ENCODE data around the gene IFI27L2.
"Not testable (repeated sequence)": the region's sequence is repeated elsewhere in the genome, so short reads cannot be mapped to it uniquely, and the experiment has no call there.

The IFI27L2 gene

DNA sequence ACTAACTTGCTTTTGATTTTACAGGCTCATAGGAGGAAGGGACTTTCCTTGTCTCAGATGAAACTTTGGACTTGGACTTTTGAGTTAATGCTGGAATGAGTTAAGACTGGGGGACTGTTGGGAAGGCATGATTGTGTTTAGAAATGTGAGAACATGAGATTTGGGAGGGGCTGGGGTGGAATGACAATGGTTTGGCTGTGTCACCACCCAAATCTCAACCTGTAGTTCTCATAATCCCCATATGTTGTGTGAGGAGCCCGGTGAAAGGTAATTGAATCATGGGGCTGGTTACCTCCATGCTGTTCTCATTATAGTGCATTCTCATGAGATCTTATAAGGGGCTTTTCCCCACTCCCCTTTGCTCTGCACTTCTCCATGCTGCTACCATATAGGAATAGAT lies 26.7 kb upstream of the IFI27L2 start:
- not testable (repeated sequence) for DNase-seq

DNA sequence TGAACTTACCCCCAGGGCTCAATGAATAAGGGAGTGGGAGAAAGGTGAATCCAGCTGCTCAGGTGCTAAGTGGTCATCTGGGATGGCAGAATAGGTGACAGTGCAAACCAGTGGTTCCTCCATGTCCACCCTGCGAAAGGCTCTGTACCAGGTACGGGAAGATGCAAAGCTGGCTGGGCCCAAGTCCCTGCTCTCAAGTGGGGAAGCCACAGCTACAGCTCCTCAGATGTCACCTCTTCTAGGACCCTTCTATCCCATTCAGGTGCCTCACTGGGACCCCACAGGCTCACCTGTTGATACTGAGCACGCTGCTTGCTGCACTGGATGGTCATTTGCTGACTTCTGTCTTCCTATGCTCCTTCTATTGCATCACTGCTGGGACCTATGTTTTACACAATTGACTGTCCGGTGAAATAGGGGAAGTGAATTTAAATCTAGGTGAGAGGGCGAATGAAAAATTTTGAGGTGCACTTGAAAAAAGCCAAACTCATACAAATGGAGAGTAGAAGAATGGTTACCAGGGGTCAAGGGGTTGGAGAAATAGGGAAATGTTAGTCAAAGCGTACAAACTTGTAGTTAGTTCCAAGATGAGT lies 24.4 kb upstream of the IFI27L2 start:
- DNase-seq: no peak

DNA sequence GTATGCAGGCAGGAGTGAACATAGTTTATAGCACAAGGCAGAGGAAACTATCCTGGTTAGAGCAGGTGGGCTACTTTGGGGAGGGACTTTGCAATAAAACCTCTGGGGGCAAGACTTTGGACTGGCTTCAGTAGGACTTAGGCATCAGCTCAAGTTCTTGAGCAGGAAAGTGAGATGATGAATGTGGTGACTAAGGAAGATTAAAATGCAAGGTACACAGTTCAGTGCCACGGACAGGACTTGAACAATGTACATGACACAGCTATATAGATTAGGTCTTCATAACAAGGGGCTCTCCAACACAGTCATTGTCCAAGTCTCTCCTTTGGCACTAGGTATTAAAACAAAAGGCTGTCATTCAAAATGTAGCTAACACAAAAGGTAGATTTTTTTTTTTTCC lies 23.3 kb upstream of the IFI27L2 start:
- DNase-seq: no peak

DNA sequence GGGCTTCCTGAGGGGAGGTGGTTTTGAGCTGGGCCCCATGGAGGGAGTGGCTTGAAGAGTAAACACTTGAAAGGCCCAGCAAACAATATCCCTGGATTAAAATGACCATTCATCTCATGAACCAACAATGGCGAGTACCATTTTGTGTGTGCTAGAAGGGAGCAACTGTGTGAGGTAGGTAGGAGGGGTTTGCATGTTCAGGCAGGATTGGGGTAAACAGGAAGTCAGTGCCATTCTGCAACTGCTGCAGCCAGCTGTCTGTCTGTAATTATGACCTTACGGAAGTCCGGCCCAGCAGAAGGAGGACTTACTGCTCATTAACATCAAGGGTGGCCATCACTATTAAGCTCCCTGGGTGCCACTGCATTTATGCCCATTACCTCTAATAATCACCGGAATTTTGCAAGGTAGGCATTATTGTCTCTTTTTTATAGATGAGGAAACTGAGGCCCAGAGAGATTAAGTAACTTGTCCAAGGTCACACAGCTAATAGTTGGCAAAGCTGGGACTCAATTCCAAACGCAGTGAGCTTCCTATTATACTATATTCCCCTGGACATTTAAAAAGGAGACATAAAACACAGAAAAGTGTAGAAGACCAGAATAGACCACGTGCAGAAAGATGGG lies 16.6 kb upstream of the IFI27L2 start:
- no peak for DNase-seq

DNA sequence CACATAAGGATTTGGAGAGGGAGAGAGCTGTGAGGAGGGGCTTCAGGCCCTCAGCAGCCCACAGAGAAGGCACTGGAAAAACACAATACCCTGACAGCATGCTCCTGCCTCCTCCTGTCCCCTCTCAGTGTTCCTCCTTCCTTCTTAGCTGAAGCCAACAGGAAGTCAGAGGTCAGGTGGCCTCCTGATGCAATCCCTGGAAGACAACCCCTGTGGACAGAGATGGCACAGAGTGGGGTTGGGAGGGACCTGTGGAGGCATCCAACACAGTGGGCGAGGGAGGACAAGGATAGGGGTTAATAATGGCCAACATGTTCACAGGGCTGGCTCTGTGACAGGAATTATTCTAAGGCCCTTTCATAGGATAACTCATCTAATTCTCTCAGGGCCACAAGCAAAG lies 15.4 kb upstream of the IFI27L2 start:
- DNase-seq: no peak

DNA sequence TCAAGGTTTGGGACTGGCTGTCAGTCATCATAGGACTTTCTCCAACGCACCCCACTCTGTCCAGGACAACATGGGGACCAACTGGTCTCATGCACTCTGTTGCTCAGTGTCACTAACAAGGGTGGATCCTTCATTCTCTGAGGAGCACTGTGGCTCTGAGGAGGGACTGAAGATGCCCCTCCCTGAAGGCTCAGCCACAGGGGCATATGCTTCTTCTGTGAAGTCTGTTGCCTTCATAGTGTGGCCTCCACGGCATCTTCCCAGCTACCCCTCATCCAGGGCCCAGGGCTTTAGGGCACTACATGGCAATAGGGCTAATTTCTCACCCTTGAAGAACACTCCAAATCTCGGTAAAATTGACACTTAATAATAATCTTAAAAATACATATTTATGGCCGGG lies 14.3 kb upstream of the IFI27L2 start:
- DNase-seq: no peak

DNA sequence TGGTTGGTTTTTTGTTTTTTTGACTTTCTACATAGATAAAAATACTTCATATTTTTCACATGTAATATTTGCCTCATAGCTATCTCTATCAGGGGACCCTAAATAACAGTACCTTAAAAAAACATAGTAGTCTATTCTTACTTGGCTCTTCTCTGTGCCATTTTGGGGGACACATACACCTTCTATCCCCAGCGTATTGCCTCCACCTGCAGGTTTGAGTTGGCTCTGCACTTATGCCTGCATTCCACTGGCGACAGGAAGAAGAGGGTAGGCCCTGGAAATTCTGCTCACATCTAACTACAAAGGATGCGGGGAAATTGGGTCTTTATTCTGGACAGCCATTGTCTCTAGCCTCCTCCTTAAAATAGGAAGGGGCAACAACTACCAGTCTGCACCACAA lies 13.8 kb upstream of the IFI27L2 start:
- no peak for DNase-seq

DNA sequence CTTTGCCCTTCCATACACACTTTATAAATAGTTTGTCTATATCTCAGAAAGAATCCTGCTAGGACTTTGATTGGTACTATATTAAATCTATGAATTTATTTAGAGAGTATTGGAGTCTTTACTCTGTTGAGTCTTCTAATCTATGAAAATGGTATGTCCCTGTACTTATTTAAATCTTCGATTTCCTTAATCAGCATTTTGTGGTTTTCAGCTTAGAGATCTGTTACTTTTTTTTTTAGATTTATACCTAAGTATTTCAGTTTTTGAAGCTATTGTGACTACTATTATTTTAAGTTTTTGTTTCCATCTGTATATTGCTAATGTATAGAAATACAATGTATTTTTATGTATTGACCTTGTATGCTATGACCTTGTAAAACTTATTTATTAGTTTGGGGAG lies 13.4 kb upstream of the IFI27L2 start:
- DNase-seq: no peak

DNA sequence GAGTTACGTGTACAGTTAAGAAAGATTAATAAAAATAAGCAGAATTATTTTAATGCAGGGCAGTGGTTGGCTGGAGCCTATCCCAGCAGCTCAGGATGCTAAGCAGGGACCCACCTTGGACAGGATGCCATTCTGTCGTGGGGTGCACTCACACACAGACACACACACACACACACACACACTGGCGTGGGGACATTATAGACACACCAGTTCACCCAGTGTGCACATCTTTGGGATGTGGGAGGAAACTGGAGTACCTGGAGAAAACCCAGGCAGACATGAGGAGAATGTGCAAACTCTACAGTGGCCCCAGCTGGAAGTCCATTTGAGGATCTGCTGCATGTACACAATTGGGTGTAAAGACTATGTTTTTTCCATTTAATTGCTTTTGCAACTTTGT lies 12.8 kb upstream of the IFI27L2 start:
- DNase-seq: no peak

DNA sequence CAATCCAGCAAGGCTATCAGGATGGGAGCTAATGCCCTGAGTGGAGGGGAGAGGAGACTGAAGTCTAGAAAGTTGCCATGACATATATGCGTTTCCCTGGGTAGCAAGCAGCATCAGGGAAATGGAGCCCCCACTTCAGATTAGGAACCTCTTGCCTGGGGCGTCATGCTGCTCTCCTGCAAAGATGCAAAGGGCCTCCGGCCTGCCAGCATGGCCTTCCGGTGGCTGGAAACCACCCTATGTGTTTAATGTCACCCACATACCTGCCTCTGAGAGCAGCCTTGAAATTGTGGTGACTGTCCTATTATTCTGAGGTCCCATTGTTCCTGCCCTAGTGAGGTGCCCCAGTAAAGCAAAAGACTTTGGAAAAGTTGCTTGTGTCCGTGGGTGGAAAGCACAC lies 10.0 kb upstream of the IFI27L2 start:
- no peak for DNase-seq

DNA sequence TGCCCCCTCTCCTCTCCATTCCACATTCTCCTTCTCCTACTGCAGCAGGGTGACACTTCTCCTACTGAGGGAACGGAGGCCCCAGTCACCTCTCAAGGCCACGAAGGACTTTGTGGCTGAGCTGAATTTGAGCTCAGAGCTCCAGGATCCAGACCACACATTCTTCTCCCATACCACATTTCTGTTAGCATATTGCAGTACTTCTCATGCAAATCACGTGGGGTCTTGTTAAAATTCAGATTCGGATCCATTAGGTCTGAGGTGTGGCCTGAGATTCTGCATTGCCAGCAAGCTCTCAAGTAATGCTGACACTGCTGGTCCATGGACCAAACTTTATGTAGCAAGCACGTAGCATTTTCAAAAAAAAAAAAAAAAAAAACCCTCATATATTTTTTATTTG lies 9.6 kb upstream of the IFI27L2 start:
- no peak for DNase-seq

DNA sequence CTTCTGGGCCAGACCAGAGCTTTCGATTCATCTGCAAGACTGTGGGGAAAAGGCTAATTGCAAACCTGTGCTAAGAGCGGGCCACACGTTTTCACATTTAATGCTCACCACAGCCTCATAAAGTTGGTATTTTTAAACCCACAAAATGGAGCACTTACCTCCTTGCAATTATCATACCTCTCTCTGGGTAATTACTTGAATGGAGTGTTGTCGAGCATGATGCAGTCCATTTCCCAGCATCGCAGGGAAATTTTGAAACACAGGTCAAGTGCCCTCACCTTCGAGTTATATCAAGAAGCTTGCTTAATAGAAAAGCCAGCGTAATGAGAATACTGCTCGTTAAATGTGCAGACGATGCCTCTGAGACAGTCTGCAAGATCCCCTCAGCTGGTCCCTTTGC lies 8.8 kb upstream of the IFI27L2 start:
- no peak for DNase-seq

DNA sequence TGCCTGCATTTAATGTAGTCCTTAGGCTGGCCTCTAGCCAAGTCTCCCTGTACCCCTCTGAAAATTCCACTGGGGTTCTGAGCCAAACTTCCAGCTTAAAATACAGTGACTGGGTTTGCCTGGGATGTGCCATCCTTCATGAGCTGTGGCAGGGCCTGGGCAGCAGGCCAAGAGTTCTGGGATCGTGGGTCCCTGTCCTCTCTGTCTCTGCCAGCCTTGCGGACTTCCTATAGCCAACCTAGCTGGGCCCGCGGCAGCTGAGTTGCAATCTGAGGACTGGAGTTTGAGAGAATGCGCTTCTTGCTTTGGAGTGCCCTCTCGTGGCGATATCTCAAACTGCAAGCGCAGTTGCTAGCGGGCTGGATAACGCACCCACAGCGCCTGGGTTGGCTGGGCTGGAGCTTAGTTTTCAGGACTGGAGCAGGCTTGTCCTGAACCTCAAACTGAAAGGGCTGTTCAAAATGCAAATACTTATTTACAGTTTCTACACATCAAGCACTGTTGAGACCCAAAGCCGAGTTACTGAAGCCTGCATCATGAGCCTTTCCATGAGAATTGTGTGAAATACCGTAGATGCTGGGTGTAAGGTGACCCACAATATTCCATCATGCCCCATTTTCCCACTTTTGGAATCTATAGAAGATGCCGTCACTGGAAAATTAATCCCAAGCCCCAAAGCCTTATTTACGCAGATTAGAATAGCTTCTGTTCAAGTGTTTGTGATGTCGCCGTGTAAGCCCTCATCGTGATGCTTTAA lies 7.3 kb upstream of the IFI27L2 start:
- peak; percentile 52 for DNase-seq

DNA sequence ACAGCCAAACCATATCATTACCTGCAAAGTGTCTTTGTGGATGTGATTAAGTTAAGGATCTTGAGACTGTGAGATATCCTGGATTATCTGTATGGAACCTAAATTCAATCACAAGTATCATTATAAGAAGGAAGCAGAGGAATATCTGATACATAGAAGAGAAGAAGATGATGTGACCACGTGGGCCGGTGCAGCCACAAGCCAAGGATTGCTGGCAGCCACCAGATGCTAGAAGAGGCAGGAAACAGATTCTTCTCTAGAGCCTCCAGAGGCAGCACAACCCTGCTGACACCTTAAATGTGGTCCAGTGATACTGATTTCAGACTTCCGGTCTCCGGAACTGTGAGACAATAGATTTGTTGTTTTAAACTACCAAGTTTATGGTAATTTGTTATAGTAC lies 6.1 kb upstream of the IFI27L2 start:
- no peak for DNase-seq

DNA sequence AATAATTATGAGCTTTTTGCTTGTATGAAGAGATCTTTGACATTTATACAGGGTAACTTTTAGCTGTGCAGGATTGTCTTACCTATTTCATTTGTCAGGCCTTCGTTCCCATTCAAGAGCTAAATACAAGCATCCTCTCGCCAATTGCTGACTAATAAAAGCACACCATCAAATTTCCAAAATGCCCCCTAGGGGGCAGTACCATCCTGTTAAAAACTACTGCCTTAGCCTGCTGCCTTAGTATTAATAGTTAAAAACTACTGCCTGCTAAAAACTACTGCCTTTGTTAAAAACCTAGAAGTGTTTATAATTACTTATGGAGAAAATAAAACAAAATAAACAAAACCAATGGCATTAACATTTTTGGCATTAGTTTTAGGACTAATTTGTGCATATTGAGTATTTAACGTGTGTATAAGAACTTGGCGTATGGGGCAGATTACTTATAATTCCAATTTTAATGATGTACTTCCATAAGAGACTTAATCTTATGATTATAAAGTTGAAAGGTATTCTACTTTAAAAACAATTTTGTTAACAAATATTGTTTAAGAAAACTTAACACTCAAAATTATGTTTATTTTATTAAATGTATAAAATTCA lies 3.0 kb upstream of the IFI27L2 start:
- DNase-seq: no peak

DNA sequence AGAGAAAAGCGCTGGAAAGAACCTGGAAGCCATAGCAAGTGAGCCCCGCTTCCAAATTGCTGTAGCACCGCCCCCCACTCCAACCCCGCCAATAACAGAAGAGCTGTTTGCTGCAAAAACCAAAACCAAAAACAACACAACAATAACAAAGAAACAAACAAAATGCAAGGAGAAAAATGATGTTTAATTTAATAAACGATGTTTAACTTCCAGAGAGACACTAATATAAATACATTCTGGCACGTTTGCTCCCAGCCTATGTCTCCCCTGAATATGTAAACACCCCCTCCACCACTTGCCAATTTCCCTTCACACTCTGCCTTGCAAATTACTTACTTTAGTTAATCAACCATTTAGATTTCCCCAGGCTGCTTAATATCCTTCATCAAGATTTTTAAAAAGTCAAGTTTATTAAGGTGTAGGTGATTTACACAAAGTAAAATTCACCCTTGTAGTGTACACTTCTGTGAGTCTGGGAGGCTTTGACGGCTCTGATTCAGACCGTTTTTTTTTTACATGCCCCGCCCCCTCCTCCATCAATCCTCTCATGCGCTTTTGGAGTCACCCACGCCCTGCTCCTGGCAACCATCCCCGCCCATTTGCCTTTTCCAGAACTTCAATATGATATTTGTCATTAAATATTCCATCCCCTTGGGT lies 482 bp upstream of the IFI27L2 start:
- DNase-seq: no peak

DNA sequence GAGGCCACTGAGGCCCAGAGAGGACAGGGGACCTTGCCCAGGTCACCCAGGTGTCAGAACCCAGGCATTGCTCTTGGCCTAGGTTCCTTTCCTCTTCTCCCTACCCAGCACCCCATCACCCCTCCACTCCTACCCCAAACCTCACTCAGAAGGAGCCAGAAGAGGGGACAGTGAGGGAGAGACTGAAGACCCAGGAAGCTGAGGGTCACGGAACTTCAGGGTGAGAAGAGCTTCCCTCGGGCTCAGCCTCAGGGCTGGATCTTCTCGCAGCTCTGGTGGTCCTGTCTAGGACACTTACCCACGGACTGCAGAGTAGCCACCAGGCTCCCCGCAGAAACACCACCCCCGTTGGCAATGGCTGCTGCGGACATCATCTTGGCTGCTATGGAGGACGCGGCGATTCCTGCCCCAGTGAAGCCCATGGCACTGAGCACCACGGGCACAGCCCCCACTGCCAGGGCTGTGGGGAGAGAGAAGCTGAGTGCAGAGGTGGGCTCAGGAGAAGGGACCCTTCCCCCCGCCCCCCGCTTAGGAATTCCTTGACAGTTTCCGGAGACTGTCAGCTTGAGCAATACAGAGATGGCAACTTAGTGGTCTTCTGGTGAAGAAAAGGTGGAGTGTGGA lies 1.1 kb downstream of the IFI27L2 start:
- no peak for DNase-seq

DNA sequence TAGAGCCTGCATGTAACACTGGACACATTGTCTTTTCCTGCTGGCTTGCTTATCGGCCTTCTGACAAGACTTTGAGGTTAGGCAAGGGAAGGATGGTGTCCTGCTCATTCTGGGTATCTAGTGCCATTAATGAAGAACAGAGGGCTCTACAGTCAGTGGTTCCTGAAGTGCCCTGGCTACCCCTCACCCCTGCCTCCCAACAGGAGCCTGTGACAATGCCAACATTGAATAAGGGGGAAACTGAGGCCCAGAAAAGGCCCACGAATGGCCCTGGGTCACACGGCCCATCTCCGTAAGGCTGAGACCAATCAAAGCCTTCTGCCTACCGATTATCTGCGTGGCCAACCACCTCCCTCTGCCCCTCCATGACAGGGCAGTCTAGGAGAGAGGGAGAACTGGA lies 2.1 kb downstream of the IFI27L2 start:
- DNase-seq: no peak

DNA sequence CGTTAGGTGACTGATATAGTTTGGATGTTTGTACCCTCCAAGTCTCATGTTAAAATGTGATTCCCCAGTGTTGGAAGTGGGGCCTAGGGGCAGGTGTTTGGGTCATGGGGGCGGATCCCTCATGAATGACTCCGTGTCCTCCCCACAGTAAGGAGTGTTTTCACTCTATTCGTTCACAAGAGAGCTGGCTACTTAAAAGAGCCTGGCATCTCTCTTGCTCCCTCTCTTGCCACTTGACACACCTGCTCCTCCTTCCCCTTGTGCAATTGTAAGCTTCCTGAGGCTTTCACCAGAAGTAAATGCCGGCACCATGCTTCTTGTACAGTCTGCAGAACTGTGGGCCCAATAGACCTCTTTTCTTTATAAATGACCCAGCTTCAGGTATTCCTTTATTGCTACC lies 2.6 kb downstream of the IFI27L2 start:
- DNase-seq: no peak

DNA sequence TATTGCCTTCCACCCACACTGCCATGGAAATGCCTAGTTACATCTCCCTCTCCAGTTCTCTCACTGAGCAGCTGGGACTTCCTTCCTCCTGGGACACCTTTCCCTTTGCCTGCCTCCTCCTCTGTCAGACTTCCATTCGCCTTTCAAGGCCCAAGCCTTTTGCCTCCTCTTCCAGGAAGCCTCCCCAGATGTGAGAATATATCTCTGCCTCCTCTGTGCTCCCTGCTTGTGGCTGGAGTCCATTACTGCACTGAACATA lies 3.1 kb downstream of the IFI27L2 start:
- DNase-seq: no peak

DNA sequence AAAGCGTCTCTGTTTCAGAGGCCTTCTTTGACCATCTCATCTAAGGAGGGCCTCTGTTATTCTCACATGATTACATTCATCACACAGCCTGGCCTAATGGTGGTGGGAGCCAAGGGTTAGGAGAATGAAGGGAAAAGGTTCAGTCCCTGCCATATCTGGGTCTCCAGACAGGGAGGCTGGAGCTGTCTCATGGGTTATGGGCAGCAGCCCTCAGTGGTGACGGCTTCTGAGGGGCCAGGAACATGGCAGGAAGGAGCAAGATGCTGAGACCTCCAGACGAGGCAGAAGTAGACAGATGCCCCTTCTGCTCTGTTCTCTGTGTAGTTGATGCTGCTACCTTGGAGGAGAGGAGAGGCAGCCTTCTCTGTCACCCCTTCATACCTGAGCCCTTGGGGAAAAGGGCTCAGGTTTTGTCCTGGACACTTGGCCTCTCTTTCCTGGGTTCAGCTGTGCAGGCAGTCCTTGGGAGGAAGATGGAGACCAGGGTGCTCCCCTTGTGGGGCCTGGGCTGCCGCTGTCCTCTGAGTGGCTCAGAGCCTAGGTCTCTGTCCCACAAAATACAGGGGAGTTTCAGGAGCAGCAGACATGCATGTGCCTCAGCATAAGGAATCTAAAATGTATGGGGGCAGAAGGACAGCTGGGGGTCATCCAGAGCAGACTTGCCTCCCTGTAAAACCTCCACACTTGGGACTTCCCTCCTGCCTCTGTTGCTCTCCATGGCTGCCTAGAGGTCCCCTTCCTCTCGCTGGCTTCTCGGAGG lies 3.6 kb downstream of the IFI27L2 start:
- DNase-seq: no peak
